ENCODE results near the gene CCDC59. TPM values are rescaled to one million over a fixed set of nuclear protein-coding genes. Genes with fewer than 3 reads are reported as not detected.

The CCDC59 gene
- total and polyA plus RNA-seq, 9 of the 15 experiments (the other 6 are each of a cell fraction or from before 2014, with no cell fraction given) = 34.0 to 186 (median 119) TPM

DNA sequence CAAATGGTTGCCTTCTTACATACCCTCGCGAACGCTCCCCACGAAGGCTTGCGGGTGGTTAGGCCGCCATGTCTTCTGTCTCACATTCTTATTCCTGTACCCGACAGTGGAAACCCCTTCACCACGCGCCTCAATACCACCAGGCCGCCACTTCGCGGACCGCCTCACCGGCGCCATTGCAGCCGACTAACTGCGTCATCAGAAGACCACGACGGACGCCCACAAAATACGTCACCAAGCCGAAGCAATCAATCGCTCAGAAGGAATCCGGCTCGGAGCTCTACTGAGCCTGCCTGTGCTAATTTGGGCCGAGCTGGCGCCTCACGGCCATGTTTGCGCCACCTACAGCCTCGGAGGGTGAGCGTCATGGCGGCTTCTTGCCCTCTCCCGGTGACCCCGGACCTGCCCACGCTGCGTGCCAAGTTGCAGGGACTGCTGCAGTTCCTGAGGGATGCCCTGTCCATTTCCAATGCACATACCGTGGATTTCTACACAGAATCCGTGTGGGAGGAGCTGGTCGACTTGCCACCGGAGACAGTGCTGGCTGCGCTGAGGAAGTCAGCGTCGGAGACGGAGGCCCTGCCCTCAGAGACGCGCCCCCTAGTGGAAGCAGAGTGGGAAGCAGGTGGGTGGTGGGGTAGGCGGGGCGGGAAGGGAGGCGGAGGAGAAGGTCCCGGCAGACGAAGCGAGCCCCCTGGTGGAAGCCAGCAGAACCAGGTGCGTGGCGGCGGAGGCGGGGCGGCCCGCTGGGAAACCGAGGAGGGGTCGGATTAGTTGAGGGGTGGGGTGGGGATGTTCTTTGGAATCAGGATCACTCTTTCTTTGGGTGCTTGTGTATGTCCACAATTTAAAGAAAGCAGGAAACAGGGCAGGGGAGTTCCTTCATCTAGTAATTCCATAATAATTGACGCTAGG lies at the start of gene CCDC59, which contains the start of gene METTL25 (continued):
- TF ChIP-seq, protein P1, sequence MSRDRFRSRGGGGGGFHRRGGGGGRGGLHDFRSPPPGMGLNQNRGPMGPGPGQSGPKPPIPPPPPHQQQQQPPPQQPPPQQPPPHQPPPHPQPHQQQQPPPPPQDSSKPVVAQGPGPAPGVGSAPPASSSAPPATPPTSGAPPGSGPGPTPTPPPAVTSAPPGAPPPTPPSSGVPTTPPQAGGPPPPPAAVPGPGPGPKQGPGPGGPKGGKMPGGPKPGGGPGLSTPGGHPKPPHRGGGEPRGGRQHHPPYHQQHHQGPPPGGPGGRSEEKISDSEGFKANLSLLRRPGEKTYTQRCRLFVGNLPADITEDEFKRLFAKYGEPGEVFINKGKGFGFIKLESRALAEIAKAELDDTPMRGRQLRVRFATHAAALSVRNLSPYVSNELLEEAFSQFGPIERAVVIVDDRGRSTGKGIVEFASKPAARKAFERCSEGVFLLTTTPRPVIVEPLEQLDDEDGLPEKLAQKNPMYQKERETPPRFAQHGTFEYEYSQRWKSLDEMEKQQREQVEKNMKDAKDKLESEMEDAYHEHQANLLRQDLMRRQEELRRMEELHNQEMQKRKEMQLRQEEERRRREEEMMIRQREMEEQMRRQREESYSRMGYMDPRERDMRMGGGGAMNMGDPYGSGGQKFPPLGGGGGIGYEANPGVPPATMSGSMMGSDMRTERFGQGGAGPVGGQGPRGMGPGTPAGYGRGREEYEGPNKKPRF (IDR thresholded peaks at IDR 0.05; ENCODE audit: low read depth, low read length) = no peak
- TF ChIP-seq HNRNPL (IDR thresholded peaks at IDR 0.05; ENCODE audit: low read depth, low read length) = no peak
- no peak for TF ChIP-seq DDX20 (tag; IDR thresholded peaks at IDR 0.05; ENCODE audit: low read depth)
- TF ChIP-seq ZC3H8 (IDR thresholded peaks at IDR 0.05) = no peak
- TF ChIP-seq ZZZ3 (IDR thresholded peaks at IDR 0.05) = peak; percentile 93
- TF ChIP-seq HCFC1 (IDR thresholded peaks at IDR 0.05; ENCODE audit: low read depth, low read length) = peak; percentile 93
- TF ChIP-seq, protein P2, sequence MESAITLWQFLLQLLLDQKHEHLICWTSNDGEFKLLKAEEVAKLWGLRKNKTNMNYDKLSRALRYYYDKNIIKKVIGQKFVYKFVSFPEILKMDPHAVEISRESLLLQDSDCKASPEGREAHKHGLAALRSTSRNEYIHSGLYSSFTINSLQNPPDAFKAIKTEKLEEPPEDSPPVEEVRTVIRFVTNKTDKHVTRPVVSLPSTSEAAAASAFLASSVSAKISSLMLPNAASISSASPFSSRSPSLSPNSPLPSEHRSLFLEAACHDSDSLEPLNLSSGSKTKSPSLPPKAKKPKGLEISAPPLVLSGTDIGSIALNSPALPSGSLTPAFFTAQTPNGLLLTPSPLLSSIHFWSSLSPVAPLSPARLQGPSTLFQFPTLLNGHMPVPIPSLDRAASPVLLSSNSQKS (CRISPR knock-in tag; IDR thresholded peaks at IDR 0.05) = no peak
- no peak for TF ChIP-seq ZNF785 (CRISPR knock-in tag; IDR thresholded peaks at IDR 0.05)
- peak; percentile 95 for TF ChIP-seq SMARCA5 (IDR thresholded peaks at IDR 0.05)
- no peak for TF ChIP-seq HMG20A (CRISPR knock-in tag; conservative IDR thresholded peaks at IDR 0.05)
- TF ChIP-seq, protein P3, sequence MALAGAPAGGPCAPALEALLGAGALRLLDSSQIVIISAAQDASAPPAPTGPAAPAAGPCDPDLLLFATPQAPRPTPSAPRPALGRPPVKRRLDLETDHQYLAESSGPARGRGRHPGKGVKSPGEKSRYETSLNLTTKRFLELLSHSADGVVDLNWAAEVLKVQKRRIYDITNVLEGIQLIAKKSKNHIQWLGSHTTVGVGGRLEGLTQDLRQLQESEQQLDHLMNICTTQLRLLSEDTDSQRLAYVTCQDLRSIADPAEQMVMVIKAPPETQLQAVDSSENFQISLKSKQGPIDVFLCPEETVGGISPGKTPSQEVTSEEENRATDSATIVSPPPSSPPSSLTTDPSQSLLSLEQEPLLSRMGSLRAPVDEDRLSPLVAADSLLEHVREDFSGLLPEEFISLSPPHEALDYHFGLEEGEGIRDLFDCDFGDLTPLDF (CRISPR knock-in tag; IDR thresholded peaks at IDR 0.05) = peak; percentile 89
- peak; percentile 48 for TF ChIP-seq SAP30 (IDR thresholded peaks at IDR 0.05; ENCODE audit: borderline replicate concordance, insufficient read depth, low read depth, low read length, poor library complexity, severe bottlenecking)
- peak; percentile 40; the same call in 1 of the 2 replicates for TF ChIP-seq ATF3 (IDR thresholded peaks at IDR 0.05)
- TF ChIP-seq ATF3 (CRISPR knock-in tag; conservative IDR thresholded peaks at IDR 0.05) = peak; percentile 79
- TF ChIP-seq SIN3A (IDR thresholded peaks at IDR 0.05; ENCODE audit: borderline replicate concordance in 2 of 2, control insufficient read depth in 1 of 2, low read depth in 2 of 2, low read length in 2 of 2) = peak; percentile 68 to 81
- TF ChIP-seq RBM34 (IDR thresholded peaks at IDR 0.05; ENCODE audit: borderline replicate concordance, insufficient read depth, low read length) = no peak
- TF ChIP-seq, protein P4, sequence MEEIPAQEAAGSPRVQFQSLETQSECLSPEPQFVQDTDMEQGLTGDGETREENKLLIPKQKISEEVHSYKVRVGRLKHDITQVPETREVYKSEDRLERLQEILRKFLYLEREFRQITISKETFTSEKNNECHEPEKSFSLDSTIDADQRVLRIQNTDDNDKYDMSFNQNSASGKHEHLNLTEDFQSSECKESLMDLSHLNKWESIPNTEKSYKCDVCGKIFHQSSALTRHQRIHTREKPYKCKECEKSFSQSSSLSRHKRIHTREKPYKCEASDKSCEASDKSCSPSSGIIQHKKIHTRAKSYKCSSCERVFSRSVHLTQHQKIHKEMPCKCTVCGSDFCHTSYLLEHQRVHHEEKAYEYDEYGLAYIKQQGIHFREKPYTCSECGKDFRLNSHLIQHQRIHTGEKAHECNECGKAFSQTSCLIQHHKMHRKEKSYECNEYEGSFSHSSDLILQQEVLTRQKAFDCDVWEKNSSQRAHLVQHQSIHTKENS (CRISPR knock-in tag; IDR thresholded peaks at IDR 0.05) = no peak
- TF ChIP-seq HIVEP1 (CRISPR knock-in tag; IDR thresholded peaks at IDR 0.05) = no peak
